GM23248 (cell line): ENCODE data around the gene SCP2.

ENCODE experiments used
- EZH2 ChIP-seq: fragments of 200-600 bp; sonication (generic); IDR thresholded peaks from 2 replicates; pipeline ENCODE4 v1.6.1; 2018; ENCODE audit warnings: antibody characterized with exemption, mild to moderate bottlenecking; ENCODE audit not compliant: insufficient read depth, poor library complexity, severe bottlenecking
- EZH2phosphoT487 ChIP-seq: fragments of 200-600 bp; sonication (generic); IDR thresholded peaks from 2 replicates; pipeline ENCODE4 v1.6.1; 2018; ENCODE audit warnings: antibody characterized with exemption, moderate library complexity, mild to moderate bottlenecking, low read depth; ENCODE audit not compliant: insufficient read depth

- TF ChIP-seq EZH2phosphoT487 = no peak
- TF ChIP-seq EZH2 = no peak
Observed at GRCh38 chr1:52899445-52899894, 27.6 kb upstream of the SCP2 start.
